CD4-positive, alpha-beta T cell treated with Interleukin-6 for 4 hours (primary cell): ENCODE data around the gene ARNT2.

Experiments
- DNase-seq: peaks from one replicate; pipeline ENCODE4 v3.0.0-alpha.2; 2020; ENCODE audit warnings: mixed read lengths

The ARNT2 gene

GRCh38 chr15:80467311-80467714, 63.1 kb downstream of the ARNT2 start:
- DNase-seq = no peak

- no peak for DNase-seq
These were observed 64.6 kb downstream of the ARNT2 start for GRCh38 chr15:80468796-80469195.

- DNase-seq = no peak
These were observed 67.7 kb downstream of the ARNT2 start for GRCh38 chr15:80471881-80472280.

GRCh38 chr15:80473286-80474223, 69.4 kb downstream of the ARNT2 start:
- DNase-seq = no peak

- no peak for DNase-seq
These were observed 70.3 kb downstream of the ARNT2 start for GRCh38 chr15:80474224-80475215.

- DNase-seq = no peak
These were observed 71.4 kb downstream of the ARNT2 start for GRCh38 chr15:80475572-80475971.

- no peak for DNase-seq
These were observed 71.9 kb downstream of the ARNT2 start for GRCh38 chr15:80476036-80476435.

- DNase-seq = no peak
These were observed 73.9 kb downstream of the ARNT2 start for GRCh38 chr15:80478075-80478474.

GRCh38 chr15:80479191-80479590, 75.0 kb downstream of the ARNT2 start:
- no peak for DNase-seq

GRCh38 chr15:80480171-80480811, 76.1 kb downstream of the ARNT2 start:
- no peak for DNase-seq

- DNase-seq = no peak
These were observed 76.7 kb downstream of the ARNT2 start for GRCh38 chr15:80480909-80481308.

- no peak for DNase-seq
These were observed 78.5 kb downstream of the ARNT2 start for GRCh38 chr15:80482696-80483095.

- no peak for DNase-seq
These were observed 79.6 kb downstream of the ARNT2 start for GRCh38 chr15:80483725-80484161.

GRCh38 chr15:80484333-80484864, 80.2 kb downstream of the ARNT2 start:
- no peak for DNase-seq

- no peak for DNase-seq
These were observed 81.4 kb downstream of the ARNT2 start for GRCh38 chr15:80485370-80486164.

- no peak for DNase-seq
These were observed 83.7 kb downstream of the ARNT2 start for GRCh38 chr15:80487839-80488390.

- DNase-seq = no peak
These were observed 84.9 kb downstream of the ARNT2 start for GRCh38 chr15:80489030-80489594.

GRCh38 chr15:80490431-80490990, 86.3 kb downstream of the ARNT2 start:
- DNase-seq = no peak

GRCh38 chr15:80491163-80491847, 87.1 kb downstream of the ARNT2 start:
- DNase-seq = no peak

- no peak for DNase-seq
These were observed 88.2 kb downstream of the ARNT2 start for GRCh38 chr15:80492409-80492808.
